HG03064 (cell line): ENCODE data around the gene GPR153.
"Not testable (repeated sequence)": the region's sequence is repeated elsewhere in the genome, so short reads cannot be mapped to it uniquely, and the experiment has no call there.

ENCODE experiments used
- ATAC-seq: cut with Tn5 transposase; IDR thresholded peaks from one replicate; pipeline ENCODE4 v1.9.1; 2021; ENCODE audit warnings: low read depth; ENCODE audit not compliant: unreplicated experiment

GPR153 gene

GRCh38 chr1:6237093-6237492 is 23.8 kb downstream of the GPR153 start:
- no peak for ATAC-seq

GRCh38 chr1:6235296-6235677 is 25.6 kb downstream of the GPR153 start:
- peak; percentile 38 for ATAC-seq

DNA sequence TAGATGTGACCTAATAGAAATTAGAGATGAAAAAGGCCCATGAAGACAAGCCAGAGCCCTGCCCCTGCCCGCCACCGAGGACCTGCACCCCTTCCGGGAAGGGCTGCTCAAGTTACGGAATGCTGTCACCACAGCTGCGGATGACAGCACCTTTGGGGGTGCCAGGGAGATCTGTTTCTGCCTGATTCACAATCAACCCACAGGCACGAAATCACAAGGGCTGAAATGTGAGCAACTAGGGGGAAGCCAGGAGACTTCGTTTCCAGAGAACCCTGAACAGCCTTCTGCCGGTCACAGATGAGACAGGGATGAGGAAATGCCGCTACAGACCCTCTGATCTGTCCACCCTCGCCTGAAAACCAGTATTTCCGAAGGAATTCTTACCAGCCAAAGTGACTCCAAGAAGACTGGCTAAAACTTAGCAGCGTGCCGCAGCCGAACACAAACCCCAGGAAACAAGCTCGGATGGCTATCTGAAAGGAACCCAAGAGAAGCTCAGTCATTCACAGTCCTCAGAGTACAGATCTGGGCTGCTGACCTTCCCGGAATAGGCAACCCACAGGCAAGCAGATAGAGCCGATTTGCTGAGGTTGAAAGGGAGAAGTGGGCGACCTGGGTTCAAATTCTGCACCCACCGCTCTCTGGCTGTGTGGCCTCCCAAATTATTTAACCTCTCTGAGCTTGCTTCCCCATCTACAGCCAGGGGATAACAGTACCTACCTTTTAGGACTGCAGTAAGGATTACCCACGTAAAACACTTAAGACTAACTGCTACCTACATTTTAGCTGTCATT is 26.2 kb downstream of the GPR153 start:
- no peak for ATAC-seq

DNA sequence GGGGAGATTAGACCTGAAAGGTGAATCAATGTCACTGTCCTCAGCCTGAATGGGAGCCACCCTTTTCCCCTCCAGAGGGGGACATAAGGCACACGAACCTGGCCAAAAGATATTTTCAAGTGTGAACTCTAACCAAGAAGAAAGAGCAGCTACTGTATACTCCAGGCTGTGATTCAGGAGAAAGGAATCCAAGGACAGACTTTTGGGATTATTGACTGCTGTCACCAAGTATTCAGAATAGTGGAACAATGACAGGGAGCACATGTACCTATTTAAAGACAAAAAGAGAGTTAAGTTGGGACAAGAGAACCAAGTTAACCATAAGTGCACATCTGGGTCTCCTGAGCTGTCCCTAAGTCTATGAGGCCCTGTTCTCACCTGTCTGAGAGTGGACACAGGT is 27.5 kb downstream of the GPR153 start:
- ATAC-seq = no peak

GRCh38 chr1:6225651-6226050 is 35.2 kb downstream of the GPR153 start:
- ATAC-seq = no peak

DNA sequence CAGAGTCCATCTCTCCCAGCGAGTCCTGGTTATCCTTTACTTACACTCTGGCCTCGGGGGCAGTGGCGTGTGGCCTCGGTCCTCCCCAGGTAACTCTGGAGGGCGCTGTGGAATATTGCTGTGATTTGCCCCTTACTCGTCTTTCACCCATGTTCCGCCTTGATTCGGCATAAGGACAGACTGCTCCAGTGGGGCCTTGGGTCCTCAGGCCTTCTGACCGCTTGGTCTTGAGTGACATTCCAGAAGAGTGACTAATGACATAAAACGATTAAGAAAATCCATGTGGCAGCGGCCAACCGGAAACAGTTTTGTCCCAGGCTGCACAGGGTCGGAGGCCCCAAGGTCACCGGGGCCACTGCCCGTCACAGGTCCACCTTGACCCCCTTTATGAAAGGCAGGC is 36.2 kb downstream of the GPR153 start:
- no peak for ATAC-seq

- ATAC-seq = no peak
These were observed 37.3 kb downstream of the GPR153 start for GRCh38 chr1:6223617-6224016.

DNA sequence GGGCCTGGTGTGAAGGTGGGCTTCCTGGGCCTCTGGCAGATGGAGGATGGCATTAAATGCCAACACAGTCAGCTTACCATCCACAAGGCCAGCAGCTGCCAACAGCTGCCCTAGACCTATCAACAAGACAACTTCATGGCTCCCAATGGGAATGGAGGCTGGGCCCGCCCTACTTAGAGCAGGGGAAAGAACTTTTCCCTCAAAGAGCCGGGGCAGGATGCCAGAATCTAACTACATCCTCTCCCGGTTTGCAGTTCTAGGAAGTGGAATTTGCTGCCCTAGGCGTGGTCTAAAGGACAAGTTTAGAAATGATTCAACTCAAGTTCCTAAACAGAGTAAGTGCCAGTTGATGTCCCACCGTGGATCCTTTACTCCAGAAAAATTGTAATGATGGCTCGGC is 38.3 kb downstream of the GPR153 start:
- ATAC-seq = no peak

GRCh38 chr1:6221210-6221784 is 39.6 kb downstream of the GPR153 start:
- ATAC-seq = no peak

DNA sequence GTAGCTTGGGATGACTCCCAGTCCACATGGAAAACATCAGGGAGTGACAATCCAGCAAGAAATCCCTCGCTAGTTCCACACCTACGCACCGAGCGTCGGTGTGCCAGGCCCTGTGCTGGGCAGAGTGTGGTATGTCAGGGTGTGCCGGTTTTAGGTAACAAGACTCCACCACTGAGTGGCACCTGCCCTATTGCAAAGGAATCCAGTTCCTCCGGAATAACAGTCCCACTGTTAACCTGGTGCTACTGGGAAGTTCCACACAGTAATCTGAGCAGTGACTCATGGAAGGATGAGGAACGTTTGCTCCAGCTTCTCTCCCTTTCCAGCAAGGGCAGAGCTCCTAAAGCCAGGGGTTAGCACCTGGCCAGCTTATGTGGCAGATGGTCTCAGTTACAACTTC is 40.7 kb downstream of the GPR153 start:
- no peak for ATAC-seq

GRCh38 chr1:6219641-6220040 is 41.3 kb downstream of the GPR153 start:
- not testable (repeated sequence) for ATAC-seq

GRCh38 chr1:6218375-6219164 is 42.3 kb downstream of the GPR153 start:
- no peak for ATAC-seq

DNA sequence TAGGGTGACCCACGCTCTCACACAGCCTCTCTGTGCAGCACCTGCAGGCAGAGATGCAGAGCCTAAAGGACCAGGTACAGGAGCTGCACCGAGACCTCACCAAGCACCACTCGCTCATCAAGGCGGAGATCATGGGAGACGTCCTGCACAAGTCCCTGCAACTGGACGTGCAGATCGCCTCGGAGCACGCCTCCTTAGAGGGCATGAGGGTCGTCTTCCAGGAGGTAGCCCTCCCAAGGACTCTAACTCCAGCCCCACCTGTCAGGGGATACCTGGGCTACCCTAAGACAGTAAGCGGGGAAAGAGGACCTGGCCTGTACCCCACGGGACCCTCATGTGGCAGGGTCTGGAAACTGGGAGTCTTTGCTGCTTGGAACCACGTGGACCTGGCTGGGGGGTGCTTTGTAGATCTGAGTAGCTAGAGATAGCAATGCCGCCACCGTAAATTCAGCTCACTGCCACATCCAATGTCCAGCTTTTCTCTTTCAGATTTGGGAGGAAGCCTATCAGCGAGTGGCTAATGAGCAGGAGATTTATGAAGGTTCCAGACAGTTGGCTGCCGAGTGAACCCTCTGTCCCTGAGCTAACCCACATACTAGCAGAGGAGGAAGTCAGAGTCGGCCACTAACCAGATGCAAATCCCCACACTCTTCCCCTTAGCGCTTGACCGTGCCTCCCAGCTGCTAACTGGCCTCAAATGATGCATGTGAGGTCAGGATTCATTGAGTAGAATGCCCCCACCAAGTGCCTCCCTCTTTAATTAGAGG is 48.5 kb downstream of the GPR153 start:
- ATAC-seq = no peak

- no peak for ATAC-seq
These were observed 49.2 kb downstream of the GPR153 start for GRCh38 chr1:6211731-6212130.

- no peak for ATAC-seq
These were observed 50.1 kb downstream of the GPR153 start for GRCh38 chr1:6210591-6211355.

DNA sequence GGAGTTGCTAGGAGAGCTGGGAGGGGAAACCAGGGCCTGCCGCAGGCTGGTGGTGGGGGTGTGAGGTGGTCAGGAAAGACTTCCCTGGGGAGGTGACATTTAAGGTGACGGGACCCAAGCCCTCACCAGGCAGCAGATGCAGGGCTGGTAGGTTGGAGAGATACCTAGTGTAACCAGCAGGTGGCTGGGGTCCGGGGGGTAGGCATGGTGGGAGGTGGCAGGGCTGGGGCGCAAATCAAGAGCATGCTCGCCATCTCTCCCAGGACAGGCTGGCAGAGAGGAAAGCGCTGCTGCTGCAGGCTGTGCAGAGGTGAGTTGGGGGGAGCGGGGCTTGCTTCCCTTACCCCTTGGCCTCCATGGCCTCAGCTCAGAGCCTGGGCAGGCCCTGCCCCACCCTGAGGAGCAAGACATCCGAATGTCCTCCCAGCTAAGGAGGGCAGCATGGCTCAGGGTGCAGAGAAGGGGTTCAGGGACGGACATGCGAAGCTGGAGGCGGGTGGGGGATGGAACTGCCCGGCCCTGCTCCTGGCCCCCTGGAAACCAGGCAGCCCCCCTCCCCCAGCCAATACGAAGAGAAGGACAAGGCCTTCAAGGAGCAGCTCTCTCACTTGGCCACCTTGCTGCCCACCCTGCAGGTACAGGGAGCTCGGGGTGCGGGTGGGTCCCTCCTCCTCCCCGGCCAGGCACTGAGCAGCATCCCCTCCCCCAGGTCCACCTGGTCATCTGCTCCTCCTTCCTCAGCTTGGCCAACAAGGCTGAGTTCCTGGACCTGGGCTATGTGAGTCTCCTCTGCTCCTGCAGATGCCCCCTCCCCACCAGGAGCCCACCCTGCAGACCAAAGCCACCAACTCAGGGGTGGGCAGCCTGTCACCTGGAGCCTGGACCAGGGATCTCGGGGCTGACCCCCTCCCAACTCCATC is 51.0 kb downstream of the GPR153 start:
- ATAC-seq = no peak

- ATAC-seq = no peak
These were observed 51.9 kb downstream of the GPR153 start for GRCh38 chr1:6208723-6209660.

DNA sequence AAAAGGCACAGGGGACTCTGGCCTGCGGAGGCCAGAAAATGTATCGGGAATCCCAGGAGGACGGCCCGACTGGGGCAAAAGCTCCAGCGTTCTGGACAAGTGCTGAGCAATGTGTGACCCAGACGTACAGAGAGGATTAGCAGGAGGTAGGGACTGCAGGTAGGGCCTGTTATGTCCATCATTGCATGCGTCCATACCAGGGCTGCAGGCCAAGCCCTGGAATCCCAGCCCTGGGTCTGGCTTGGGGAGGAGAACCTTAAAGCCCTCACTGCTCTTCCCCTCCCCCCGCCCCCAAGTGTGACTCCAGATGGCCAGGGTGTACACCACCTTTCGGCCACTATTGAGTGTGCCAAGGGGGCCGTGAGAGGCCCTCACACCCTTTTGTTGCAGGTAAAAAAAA is 53.0 kb downstream of the GPR153 start:
- ATAC-seq = no peak
